K562 (cell line): Measurements from ENCODE around the gene CALHM3.

Experiments used
- ELF1 ChIP-seq: fragments of 200-800 bp; sonication (Bioruptor generic); IDR thresholded peaks from 2 replicates; pipeline ENCODE4 v1.6.1; 2016; ENCODE audit warnings: missing genetic modification characterization, missing compliant biosample characterization
- EP300 ChIP-seq: IDR thresholded peaks from 2 replicates; pipeline ENCODE4 v1.6.1; 2012; ENCODE audit warnings: low read length, improper control_type of control experiment
- KHSRP ChIP-seq: fragments of 450-650 bp; IDR thresholded peaks from 2 replicates; pipeline ENCODE4 v1.6.1; 2017
- NFIC ChIP-seq: fragments of 450-650 bp; IDR thresholded peaks from 2 replicates; pipeline ENCODE4 v1.6.1; 2017; ENCODE audit warnings: mild to moderate bottlenecking, inconsistent platforms
- ZNF76 ChIP-seq: fragments of 250-450 bp; sonication (Bioruptor Pico); IDR thresholded peaks from 2 replicates; pipeline ENCODE4 v1.4.0; 2020; ENCODE audit warnings: mild to moderate bottlenecking, moderate library complexity, borderline replicate concordance
- TF ChIP-seq, protein P1 (sequence below), 3 experiments: IDR thresholded peaks in 2 of 3; conservative IDR thresholded peaks in 1 of 3; 2 replicates each; pipeline ENCODE4 v1.5.1; 2011 to 2012; ENCODE audit warnings: low read length in 3 of 3, mild to moderate bottlenecking in 3 of 3, control low read depth in 2 of 3, improper control_type of control experiment in 1 of 3, inconsistent platforms in 1 of 3, low read depth in 1 of 3, mixed read lengths in 1 of 3, moderate library complexity in 1 of 3; ENCODE audit not compliant: insufficient read depth in 2 of 3
- TF ChIP-seq, protein P2 (sequence below): fragments of 250-450 bp; sonication (Bioruptor Pico); IDR thresholded peaks from 2 replicates; pipeline ENCODE4 v1.4.0; 2020; ENCODE audit warnings: borderline replicate concordance

DNA sequence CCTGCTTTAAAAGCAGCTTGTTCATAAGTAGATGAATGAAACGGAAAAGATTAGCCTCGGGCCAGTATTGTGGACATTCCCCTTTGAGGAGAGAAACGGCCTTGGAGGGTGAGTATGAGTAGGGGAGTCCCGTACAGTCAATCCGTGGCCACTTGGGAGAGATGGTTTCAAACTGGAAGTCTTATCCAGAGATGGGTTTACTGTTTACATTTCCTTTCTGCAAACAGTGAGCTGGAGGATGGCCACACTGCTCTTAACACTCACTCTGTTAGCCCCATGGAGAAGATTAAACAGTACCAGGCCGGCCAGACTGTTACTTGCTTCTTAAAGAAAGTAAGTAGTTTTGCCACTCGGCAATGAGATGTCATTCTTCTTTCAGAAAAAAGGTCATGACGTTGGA, 47.1 kb downstream of the CALHM3 start:
- no peak for TF ChIP-seq ELF1 (tag)
- TF ChIP-seq KHSRP, result no peak
- TF ChIP-seq EP300, result no peak
- TF ChIP-seq NFIC, result no peak
- TF ChIP-seq, protein P1, sequence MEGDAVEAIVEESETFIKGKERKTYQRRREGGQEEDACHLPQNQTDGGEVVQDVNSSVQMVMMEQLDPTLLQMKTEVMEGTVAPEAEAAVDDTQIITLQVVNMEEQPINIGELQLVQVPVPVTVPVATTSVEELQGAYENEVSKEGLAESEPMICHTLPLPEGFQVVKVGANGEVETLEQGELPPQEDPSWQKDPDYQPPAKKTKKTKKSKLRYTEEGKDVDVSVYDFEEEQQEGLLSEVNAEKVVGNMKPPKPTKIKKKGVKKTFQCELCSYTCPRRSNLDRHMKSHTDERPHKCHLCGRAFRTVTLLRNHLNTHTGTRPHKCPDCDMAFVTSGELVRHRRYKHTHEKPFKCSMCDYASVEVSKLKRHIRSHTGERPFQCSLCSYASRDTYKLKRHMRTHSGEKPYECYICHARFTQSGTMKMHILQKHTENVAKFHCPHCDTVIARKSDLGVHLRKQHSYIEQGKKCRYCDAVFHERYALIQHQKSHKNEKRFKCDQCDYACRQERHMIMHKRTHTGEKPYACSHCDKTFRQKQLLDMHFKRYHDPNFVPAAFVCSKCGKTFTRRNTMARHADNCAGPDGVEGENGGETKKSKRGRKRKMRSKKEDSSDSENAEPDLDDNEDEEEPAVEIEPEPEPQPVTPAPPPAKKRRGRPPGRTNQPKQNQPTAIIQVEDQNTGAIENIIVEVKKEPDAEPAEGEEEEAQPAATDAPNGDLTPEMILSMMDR (IDR thresholded peaks at IDR 0.05 in 2 of 3, conservative IDR thresholded peaks at IDR 0.05 in 1 of 3; ENCODE audit: insufficient read depth in 2 of 3, low read depth in 1 of 3, low read length in 3 of 3), result no peak
- no peak for TF ChIP-seq ZNF76 (CRISPR knock-in tag)
- TF ChIP-seq, protein P2, sequence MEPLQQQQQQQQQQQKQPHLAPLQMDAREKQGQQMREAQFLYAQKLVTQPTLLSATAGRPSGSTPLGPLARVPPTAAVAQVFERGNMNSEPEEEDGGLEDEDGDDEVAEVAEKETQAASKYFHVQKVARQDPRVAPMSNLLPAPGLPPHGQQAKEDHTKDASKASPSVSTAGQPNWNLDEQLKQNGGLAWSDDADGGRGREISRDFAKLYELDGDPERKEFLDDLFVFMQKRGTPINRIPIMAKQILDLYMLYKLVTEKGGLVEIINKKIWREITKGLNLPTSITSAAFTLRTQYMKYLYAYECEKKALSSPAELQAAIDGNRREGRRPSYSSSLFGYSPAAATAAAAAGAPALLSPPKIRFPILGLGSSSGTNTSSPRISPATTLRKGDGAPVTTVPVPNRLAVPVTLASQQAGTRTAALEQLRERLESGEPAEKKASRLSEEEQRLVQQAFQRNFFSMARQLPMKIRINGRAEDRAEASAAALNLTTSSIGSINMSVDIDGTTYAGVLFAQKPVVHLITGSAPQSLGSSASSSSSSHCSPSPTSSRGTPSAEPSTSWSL (CRISPR knock-in tag), result no peak
